ENCODE data around the gene YAP1.

GRCh38 chr11:102147015-102147414 lies 36.8 kb downstream of the YAP1 start:
- no peak for TF ChIP-seq POLR2A (IDR thresholded peaks at IDR 0.05)
- TF ChIP-seq CTCF (IDR thresholded peaks at IDR 0.05), result no peak

Data from heart left ventricle (tissue), 13 donors.